HG03460 (cell line): Measurements from ENCODE around the gene SLC9B1.
"Not testable (repeated sequence)": the region's sequence is repeated elsewhere in the genome, so short reads cannot be mapped to it uniquely, and the experiment has no call there.

Experiments used
- ATAC-seq: cut with Tn5 transposase; IDR thresholded peaks from one replicate; pipeline ENCODE4 v1.9.1; 2021; ENCODE audit not compliant: unreplicated experiment

The SLC9B1 gene

DNA sequence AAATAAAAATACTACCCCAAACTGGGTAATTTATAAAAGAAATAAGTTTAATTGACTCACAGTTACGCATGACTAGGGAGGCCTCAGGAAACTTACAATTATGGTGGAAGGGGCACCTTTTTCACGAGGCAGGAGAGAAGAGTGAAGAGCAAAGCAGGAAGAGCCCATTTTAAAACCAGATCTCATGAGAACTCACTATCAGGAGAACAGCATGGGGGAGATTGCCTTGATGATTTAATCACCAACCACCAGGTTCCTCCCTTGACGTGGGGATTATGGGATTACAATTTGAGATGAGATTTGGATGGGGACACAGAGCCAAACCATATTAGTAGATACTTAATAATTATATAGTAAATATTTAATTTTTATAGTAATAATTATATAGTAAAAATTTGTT lies 140.6 kb downstream of the SLC9B1 start:
- ATAC-seq = no peak

- ATAC-seq = not testable (repeated sequence)
Measured at GRCh38 chr4:102878349-102878748, 141.2 kb downstream of the SLC9B1 start.

GRCh38 chr4:102877477-102878106 lies 141.9 kb downstream of the SLC9B1 start:
- not testable (repeated sequence) for ATAC-seq

GRCh38 chr4:102871772-102872171 lies 147.7 kb downstream of the SLC9B1 start:
- no peak for ATAC-seq

DNA sequence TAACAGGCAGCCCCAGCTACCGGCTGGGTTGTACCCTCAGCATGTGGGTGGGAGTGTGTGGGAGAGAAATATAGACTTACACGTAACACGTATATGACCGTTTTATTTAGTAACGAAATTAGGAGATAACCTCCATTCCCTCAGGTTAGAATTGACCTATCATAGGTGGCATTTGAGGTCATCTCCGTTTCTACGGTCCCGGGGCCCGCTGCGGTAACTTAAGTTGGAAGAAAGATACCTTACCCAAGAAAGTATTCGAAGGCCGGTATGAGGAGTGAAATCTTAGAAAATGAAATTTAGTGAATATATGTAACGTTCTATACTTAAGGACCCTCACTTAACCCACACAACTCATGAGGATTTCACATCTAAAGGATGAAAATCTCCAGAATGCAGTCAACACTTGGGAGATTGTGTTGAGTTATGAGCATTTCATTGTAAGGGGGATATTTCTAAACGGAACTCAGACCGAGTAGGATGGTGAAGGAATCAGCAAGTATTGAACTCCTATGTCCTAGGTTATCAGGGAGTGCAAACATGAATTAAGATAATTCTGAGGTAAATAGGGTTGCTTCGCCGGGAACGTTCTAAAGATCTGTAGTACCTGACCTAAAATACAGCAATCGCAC lies 149.8 kb downstream of the SLC9B1 start:
- peak; percentile 22 for ATAC-seq

DNA sequence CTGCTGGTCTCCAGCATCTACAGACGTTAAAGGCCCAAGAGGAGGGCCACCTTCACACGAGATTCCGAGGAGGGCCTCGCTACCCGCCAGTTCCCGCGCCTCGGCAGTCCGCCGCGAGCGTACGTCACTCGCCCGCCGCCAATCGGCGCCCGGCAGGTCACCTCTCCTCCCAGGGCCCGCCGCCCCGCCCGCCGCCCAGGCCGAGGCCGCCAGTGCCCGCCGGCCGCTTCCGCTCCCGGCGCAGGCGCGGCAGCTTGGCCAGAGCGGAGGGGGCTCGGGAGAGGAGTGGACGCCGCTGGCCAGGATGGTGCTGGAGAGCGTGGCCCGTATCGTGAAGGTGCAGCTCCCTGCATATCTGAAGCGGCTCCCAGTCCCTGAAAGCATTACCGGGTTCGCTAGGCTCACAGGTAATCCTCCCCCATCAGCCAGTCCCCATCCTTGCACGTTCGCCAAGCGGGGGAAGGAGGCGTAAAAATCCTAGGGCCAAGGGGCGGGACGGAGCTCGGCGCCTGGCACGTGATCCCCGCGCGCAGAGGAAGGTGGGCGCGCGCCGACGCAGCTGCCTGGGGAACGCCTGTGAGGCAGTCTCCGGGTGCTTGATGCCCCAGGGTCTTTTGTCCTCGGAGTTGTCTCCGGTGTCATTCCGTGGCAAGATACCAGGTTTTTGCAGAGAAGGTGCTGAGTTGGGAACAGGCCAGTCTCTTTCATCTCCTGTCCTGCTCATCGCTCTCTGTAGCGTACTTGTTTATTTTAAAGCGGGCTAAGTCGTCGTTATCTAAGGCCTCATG lies 150.5 kb downstream of the SLC9B1 start, which contains the start of gene CISD2:
CISD2 (plus strand) TSS at position 212 of the 788 bp plus-strand sequence; CDS start at position 305, 93 bp downstream.
- ATAC-seq = peak; percentile 84

- ATAC-seq = peak; percentile 44
Measured at GRCh38 chr4:102868153-102868780, 151.2 kb downstream of the SLC9B1 start.

DNA sequence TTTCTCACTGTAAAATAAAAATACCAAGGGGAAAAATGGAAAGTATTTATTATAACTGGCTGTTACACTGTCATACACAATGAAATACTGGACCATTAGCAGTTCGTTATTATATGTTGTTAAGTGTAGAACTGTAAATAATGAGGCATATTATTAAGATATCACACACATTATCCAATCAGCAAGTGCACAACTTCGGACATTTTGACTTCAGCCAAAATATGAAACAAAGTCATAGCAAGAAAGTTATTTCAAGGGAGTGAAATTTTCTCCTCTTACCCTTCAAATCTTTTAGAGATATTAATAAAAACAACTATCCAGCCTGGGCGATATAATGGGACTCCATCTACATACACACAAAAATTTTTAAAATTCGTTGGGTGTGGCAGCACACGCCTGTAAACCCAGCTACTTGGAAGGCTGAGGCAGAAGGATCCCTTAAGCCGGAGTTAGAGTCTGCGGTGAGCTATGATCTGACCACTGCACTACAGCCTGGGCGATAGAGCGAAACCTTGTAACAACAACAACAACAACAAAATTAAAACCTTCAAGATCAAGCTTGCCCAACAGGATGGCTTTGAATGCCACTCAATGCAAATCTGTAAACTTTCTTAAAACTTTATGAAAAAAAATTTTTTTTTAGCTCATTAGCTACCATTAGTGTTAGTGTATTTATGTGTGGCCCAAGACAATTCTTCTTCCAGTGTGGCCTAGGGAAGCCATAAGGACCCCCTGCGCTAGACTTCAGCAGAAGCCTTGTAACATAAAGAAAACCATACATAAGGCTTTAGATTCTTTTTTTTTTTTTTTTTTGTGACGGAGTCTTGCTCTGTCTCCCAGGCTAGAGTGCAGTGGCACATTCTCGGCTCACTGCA lies 152.0 kb downstream of the SLC9B1 start:
- ATAC-seq = no peak

DNA sequence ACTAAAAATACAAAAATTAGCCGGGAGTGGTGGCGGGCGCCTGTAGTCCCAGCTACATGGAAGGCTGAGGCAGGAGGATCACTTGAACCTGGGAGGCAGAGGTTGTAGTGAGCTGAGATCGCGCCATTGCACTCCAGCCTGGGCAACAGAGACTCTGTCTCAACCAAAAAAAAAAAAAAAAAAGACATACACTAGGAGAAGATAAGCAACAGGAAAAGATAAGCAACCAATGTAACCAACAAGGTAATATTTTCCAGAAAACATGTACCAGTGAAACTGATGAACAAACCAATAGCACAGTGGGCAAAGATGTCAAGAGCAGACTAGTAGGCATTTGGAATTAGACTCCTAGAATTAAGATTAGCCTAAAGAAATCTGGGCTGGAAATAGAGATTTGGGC lies 154.2 kb downstream of the SLC9B1 start:
- not testable (repeated sequence) for ATAC-seq

GRCh38 chr4:102862747-102863146 lies 156.8 kb downstream of the SLC9B1 start:
- no peak for ATAC-seq

DNA sequence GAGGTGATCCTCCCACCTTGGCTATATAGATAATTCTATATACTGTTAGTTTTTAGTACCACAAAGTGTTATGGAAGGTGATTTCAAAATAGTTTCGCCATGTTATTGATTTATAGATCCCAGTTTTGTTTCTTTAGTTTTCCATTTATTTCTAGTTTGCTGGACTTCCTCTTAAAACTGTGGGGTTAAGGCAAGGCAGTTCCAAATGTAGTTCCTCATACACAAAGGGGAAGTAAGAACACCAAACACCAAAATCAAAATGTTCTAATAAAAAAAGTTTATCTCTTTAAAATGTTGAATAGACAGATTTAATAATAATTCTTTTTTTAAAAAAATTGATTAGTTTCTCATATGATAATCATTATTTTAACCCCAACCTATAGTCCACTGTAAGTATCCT lies 157.5 kb downstream of the SLC9B1 start:
- ATAC-seq = no peak

DNA sequence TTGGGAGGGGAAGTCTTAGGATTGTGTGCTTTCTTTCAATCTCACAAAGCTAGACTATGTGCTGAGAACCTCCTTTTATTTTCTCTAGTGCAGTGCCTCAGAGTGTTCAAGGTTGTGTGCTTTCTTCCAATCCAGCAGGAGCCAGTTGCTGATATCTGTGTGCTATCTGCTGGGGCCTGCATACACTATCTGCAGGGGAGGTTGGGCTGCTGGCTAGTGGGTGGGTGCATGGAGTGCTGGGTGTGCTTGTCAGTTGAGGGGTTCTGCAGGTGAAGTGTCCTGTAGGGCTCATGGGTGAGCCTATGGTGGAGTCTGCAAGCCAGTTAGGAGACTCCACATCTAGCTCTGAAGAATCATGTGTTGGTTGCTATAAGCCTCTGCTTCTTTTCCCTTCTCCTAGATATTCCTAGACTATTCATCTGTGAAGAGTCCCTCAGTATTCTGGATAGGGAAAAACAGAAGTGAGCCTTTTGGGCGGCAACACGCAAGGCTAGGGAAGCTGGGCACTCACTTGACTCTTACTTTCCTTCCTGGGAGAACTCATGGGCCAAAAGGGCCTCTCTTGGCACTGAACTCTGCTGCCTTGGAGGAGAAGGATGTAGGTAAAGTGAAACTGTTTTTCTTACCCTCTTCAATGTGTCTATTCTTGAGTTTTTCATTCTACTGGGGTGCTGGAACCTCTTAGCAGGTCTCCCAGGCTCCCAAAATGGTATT lies 158.7 kb downstream of the SLC9B1 start:
- ATAC-seq = no peak

DNA sequence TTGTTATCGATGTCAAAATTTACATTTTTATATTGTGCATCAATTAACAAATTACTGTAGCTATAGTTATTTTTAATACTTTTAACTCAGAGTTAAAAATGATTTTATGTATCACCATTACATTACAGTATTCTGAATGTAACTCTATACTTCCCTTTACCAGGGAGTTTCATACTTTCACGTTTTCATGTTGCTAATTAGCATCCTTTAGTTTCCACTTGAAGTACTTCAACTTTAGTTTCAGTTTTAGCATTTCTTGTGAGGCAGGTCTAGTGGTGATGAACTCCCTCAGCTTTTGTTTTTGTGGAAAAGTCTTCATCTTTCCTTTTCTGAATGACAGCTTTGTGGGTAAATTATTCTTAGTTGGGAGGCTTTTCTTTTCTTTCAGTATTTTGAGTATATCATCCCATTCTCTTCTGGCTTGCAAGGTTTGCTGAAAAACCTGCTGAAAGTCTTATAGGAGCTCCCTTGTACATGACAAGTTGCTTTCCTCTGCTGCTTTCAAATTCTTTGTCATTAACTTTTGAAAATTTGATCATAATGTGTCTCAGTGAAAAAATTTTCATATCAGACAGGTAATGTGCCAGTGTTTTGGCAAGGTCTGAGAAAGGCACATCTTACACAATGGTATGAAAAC lies 160.6 kb downstream of the SLC9B1 start:
- ATAC-seq = no peak
